ENCODE results near the gene S100A9. TPM values are rescaled to one million over a fixed set of nuclear protein-coding genes. Genes with fewer than 3 reads are reported as not detected.

The S100A9 gene
- total RNA-seq, 2 experiments from 2014 or later: 35.3 to 43.6 TPM

- intact Hi-C loops (cut with DNase I, micrococcal nuclease): no loop called here
- Mint-ChIP-seq H3K4me3 (no peak overlapping the region), H3K9me3 (peaks cover 2% of the 10 kb centered on the region), H3K4me1 (ENCODE audit: low read depth) (no peaks in the 10 kb centered on the region), H3K27me3 (peaks cover 42% of the 10 kb centered on the region), H3K36me3 (ENCODE audit: low read depth) (no peaks in the 10 kb centered on the region), H3K27ac (no peak overlapping the region)
- peaks cover 0 to 10% of the 10 kb centered on the region in 2 experiments for H3K9me3 ChIP-seq (ENCODE audit: control insufficient read depth in 1 of 2, insufficient read depth in 1 of 2, low read length in 2 of 2)
- H3K4me3 ChIP-seq (ENCODE audit: low read length): no peak overlapping the region
- H3K27me3 ChIP-seq (ENCODE audit: control insufficient read depth in 1 of 2, insufficient read depth in 2 of 2, low read length in 2 of 2): peaks cover 8 to 10% of the 10 kb centered on the region in 2 experiments
- ATAC-seq (ENCODE audit: poor library complexity): no peak
- CTCF ChIA-PET: no interaction called here
- no peak for TF ChIP-seq CTCF (IDR thresholded peaks at IDR 0.05)
- DNase-seq: no peak
- no peak overlapping the region for H3K27ac ChIP-seq (ENCODE audit: low read depth in 1 of 2, low read length in 2 of 2)
- POLR2A ChIA-PET: no interaction called here
- H3K4me1 ChIP-seq (ENCODE audit: insufficient read depth, low read length): no peaks in the 10 kb centered on the region
- H3K36me3 ChIP-seq (ENCODE audit: insufficient read depth, low read length): no peaks in the 10 kb centered on the region
These were observed 23.1 kb downstream of the S100A9 start for GRCh38 chr1:153380711-153381110.

- intact Hi-C loops (cut with DNase I, micrococcal nuclease): no loop called here
- Histone ChIP-seq H3K9me3 (ENCODE audit: control insufficient read depth in 1 of 2, insufficient read depth in 1 of 2, low read length in 2 of 2) (peaks cover 0 to 9% of the 10 kb centered on the region in 2 experiments), H3K4me1 (ENCODE audit: insufficient read depth, low read length) (no peaks in the 10 kb centered on the region), H3K36me3 (ENCODE audit: insufficient read depth, low read length) (no peaks in the 10 kb centered on the region), H3K4me3 (ENCODE audit: low read length) (no peak overlapping the region), H3K27ac (ENCODE audit: low read depth in 1 of 2, low read length in 2 of 2) (no peak overlapping the region), H3K27me3 (ENCODE audit: control insufficient read depth in 1 of 2, insufficient read depth in 2 of 2, low read length in 2 of 2) (peaks cover 0 to 2% of the 10 kb centered on the region in 2 experiments)
- Mint-ChIP-seq H3K9me3 (peaks cover 2% of the 10 kb centered on the region), H3K27me3 (peaks cover 11% of the 10 kb centered on the region), H3K4me1 (ENCODE audit: low read depth) (no peaks in the 10 kb centered on the region), H3K27ac (no peak overlapping the region), H3K4me3 (no peak overlapping the region), H3K36me3 (ENCODE audit: low read depth) (no peaks in the 10 kb centered on the region)
- TF ChIP-seq CTCF (IDR thresholded peaks at IDR 0.05): no peak
- ATAC-seq (ENCODE audit: poor library complexity): no peak
- DNase-seq: peak in 1 of 14 experiments; percentile 37
- POLR2A ChIA-PET: no interaction called here
- CTCF ChIA-PET: no interaction called here
These were observed 27.4 kb downstream of the S100A9 start for GRCh38 chr1:153384958-153385580.

- ChIA-PET POLR2A (no interaction called here), CTCF (no interaction called here)
- H3K36me3 Mint-ChIP-seq (ENCODE audit: low read depth): no peaks in the 10 kb centered on the region
- Histone ChIP-seq H3K4me1 (ENCODE audit: insufficient read depth, low read length) (no peaks in the 10 kb centered on the region), H3K27me3 (ENCODE audit: control insufficient read depth in 1 of 2, insufficient read depth in 2 of 2, low read length in 2 of 2) (peaks cover 6 to 7% of the 10 kb centered on the region in 2 experiments), H3K36me3 (ENCODE audit: insufficient read depth, low read length) (no peaks in the 10 kb centered on the region), H3K27ac (ENCODE audit: low read depth in 1 of 2, low read length in 2 of 2) (no peak overlapping the region), H3K9me3 (ENCODE audit: control insufficient read depth in 1 of 2, insufficient read depth in 1 of 2, low read length in 2 of 2) (no peaks in the 10 kb centered on the region), H3K4me3 (ENCODE audit: low read length) (no peak overlapping the region)
- no peak for TF ChIP-seq CTCF (IDR thresholded peaks at IDR 0.05)
- H3K4me1 Mint-ChIP-seq (ENCODE audit: low read depth): no peaks in the 10 kb centered on the region
- intact Hi-C loops (cut with DNase I, micrococcal nuclease): no loop called here
- ATAC-seq (ENCODE audit: poor library complexity) (no peak), DNase-seq (peak in 3 of 14 experiments; percentile 11 to 56 (median 51))
- no peaks in the 10 kb centered on the region for H3K9me3 Mint-ChIP-seq
- no peak overlapping the region for H3K4me3 Mint-ChIP-seq
- H3K27me3 Mint-ChIP-seq: peaks cover 7% of the 10 kb centered on the region
- no peak overlapping the region for H3K27ac Mint-ChIP-seq
These were observed 28.8 kb downstream of the S100A9 start for GRCh38 chr1:153386500-153386901.
